Neutrophil (primary cell): ENCODE results near the gene UBE2G2.

Source experiments
- H3K27ac ChIP-seq: fragments of 200-600 bp; sonication (generic); 2 replicates; pipeline ENCODE4 v1.5.1; 2016; ENCODE audit warnings: mild to moderate bottlenecking, moderate library complexity
- H3K27me3 ChIP-seq: fragments of 200-600 bp; sonication (generic); 2 replicates; pipeline ENCODE4 v1.6.0; 2016; ENCODE audit warnings: mild to moderate bottlenecking
- H3K36me3 ChIP-seq: fragments of 200-600 bp; sonication (generic); 2 replicates; pipeline ENCODE4 v1.5.1; 2017
- H3K4me1 ChIP-seq, 2 experiments: fragments of 200-600 bp in 1 of 2; sonication (generic) in 1 of 2; 1 replicate in 1 of 2; 2 replicates in 1 of 2; pipeline versions ENCODE4 v1.5.1 to v1.6.1; 2013 to 2016; ENCODE audit warnings: low read depth in 1 of 2, low read length in 1 of 2, mild to moderate bottlenecking in 1 of 2, moderate library complexity in 1 of 2; ENCODE audit not compliant: control insufficient read depth in 1 of 2, insufficient read depth in 1 of 2
- H3K4me3 ChIP-seq, 2 experiments: fragments of 200-600 bp in 1 of 2; sonication (generic) in 1 of 2; 1 replicate in 1 of 2; 2 replicates in 1 of 2; pipeline ENCODE4 v1.5.1; 2013 to 2016; ENCODE audit warnings: low read depth in 1 of 2, low read length in 1 of 2, mild to moderate bottlenecking in 1 of 2, moderate library complexity in 1 of 2
- H3K9me3 ChIP-seq: fragments of 200-600 bp; sonication (generic); 2 replicates; pipeline ENCODE4 v1.5.1; 2016
- CTCF ChIP-seq: fragments of 200-600 bp; sonication (generic); IDR thresholded peaks from 2 replicates; pipeline ENCODE4 v1.5.1; 2016; ENCODE audit warnings: antibody characterized with exemption

The UBE2G2 gene

GRCh38 chr21:44790368-44790767, 11.3 kb downstream of the UBE2G2 start:
- Histone ChIP-seq H3K9me3 (no peaks in the 10 kb centered on the region), H3K27me3 (no peaks in the 10 kb centered on the region), H3K27ac (no peak overlapping the region), H3K4me1 (no peaks in the 10 kb centered on the region), H3K4me3 (no peak overlapping the region), H3K36me3 (no peaks in the 10 kb centered on the region)
- TF ChIP-seq CTCF = no peak

- H3K27me3 ChIP-seq = no peaks in the 10 kb centered on the region
- no peak overlapping the region for H3K27ac ChIP-seq
- H3K4me3 ChIP-seq = no peak overlapping the region
- no peaks in the 10 kb centered on the region for H3K4me1 ChIP-seq
- no peak for TF ChIP-seq CTCF
- no peaks in the 10 kb centered on the region for H3K9me3 ChIP-seq
- peaks cover 5% of the 10 kb centered on the region for H3K36me3 ChIP-seq
These were observed 11.7 kb downstream of the UBE2G2 start for GRCh38 chr21:44789880-44790279.

GRCh38 chr21:44785620-44786335, 15.8 kb downstream of the UBE2G2 start:
- no peak for TF ChIP-seq CTCF
- H3K36me3 ChIP-seq = peaks cover 8% of the 10 kb centered on the region

GRCh38 chr21:44784810-44785209, 16.8 kb downstream of the UBE2G2 start:
- H3K4me1 ChIP-seq = no peaks in the 10 kb centered on the region
- peaks cover 13% of the 10 kb centered on the region for H3K36me3 ChIP-seq
- H3K4me3 ChIP-seq = no peak overlapping the region
- H3K9me3 ChIP-seq = no peaks in the 10 kb centered on the region
- TF ChIP-seq CTCF = no peak
- no peaks in the 10 kb centered on the region for H3K27me3 ChIP-seq
- H3K27ac ChIP-seq = no peak overlapping the region

More at GRCh38 chr21:44785620-44786335, 15.8 kb downstream of the UBE2G2 start:
- Histone ChIP-seq H3K9me3 (no peaks in the 10 kb centered on the region), H3K27ac (no peak overlapping the region), H3K27me3 (no peaks in the 10 kb centered on the region), H3K4me3 (no peak overlapping the region), H3K4me1 (no peaks in the 10 kb centered on the region)

GRCh38 chr21:44783020-44783696, 18.5 kb downstream of the UBE2G2 start:
- H3K27me3 ChIP-seq = no peaks in the 10 kb centered on the region
- no peak overlapping the region for H3K27ac ChIP-seq
- no peak for TF ChIP-seq CTCF
- no peaks in the 10 kb centered on the region for H3K4me1 ChIP-seq
- H3K4me3 ChIP-seq = no peak overlapping the region
- H3K36me3 ChIP-seq = peaks cover 13% of the 10 kb centered on the region
- H3K9me3 ChIP-seq = no peaks in the 10 kb centered on the region
